GM23248 (cell line): Measurements from ENCODE around the gene TMTC1.

ENCODE experiments used
- EZH2 ChIP-seq: fragments of 200-600 bp; sonication (generic); IDR thresholded peaks from 2 replicates; pipeline ENCODE4 v1.6.1; 2018; ENCODE audit warnings: antibody characterized with exemption, mild to moderate bottlenecking; ENCODE audit not compliant: insufficient read depth, poor library complexity, severe bottlenecking
- EZH2phosphoT487 ChIP-seq: fragments of 200-600 bp; sonication (generic); IDR thresholded peaks from 2 replicates; pipeline ENCODE4 v1.6.1; 2018; ENCODE audit warnings: antibody characterized with exemption, moderate library complexity, mild to moderate bottlenecking, low read depth; ENCODE audit not compliant: insufficient read depth

DNA sequence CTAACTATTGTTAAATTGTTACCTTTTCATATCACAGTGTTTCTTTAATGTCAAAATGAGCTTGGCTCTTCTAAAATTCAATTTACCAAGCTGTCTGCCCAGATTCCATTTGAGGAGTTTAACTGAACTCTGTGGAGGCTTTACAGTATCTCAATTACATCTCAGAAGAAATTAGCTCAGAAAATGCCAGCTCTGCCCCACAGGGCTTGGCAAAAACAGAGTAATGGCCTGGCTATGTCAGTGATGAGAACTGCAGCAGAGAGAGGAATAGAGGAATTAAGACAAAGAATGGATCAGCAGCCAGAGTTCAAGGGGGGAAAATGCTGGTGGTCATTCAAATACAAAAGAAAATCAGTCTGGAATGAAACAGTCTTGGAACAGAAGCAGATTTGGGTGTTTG, 15.8 kb upstream of the TMTC1 start:
- TF ChIP-seq EZH2 (no peak), EZH2phosphoT487 (no peak)
